Esophagus squamous epithelium (tissue), 5 donors: ENCODE data around the gene PPP3CA. TPM values are rescaled to one million over a fixed set of nuclear protein-coding genes. Genes with fewer than 3 reads are reported as not detected.
A peak's percentile ranks its signal among the peaks of the same experiment; 100 is the strongest.

Source experiments
- DNase-seq: peaks from one replicate; lab custom pipeline; 2025; lab: John Stamatoyannopoulos, UW
- H3K27ac ChIP-seq, 4 donors: fragments of 200-600 bp; sonication (generic); one replicate each; pipeline ENCODE4 v1.5.1; 2016 to 2019; ENCODE audit warnings: mild to moderate bottlenecking in 1 of 4
- H3K27me3 ChIP-seq, 4 donors: fragments of 200-600 bp; sonication (generic); 1 replicate in 3 of 4; 2 replicates in 1 of 4; pipeline versions ENCODE4 v1.5.1 to v1.6.0; 2017 to 2021; ENCODE audit warnings: antibody characterized with exemption in 1 of 4
- H3K36me3 ChIP-seq, 3 donors: fragments of 200-600 bp; sonication (generic); one replicate each; pipeline ENCODE4 v1.5.1; 2016 to 2019
- H3K4me1 ChIP-seq, 3 donors: fragments of 200-600 bp; sonication (generic); one replicate each; pipeline ENCODE4 v1.5.1; 2017 to 2019
- H3K4me3 ChIP-seq, 4 donors: fragments of 200-600 bp; sonication (generic); 1 replicate in 3 of 4; 2 replicates in 1 of 4; pipeline ENCODE4 v1.5.1; 2016 to 2019; ENCODE audit warnings: mild to moderate bottlenecking in 2 of 4, moderate library complexity in 1 of 4
- H3K9me3 ChIP-seq, 3 donors: fragments of 200-600 bp; sonication (generic); one replicate each; pipeline ENCODE4 v1.5.1; 2016 to 2019
- POLR2A ChIP-seq, 4 donors: fragments of 450-650 bp; IDR thresholded peaks; one replicate each; pipeline ENCODE4 v1.6.1; 2017; ENCODE audit warnings: antibody characterized with exemption in 4 of 4, mild to moderate bottlenecking in 4 of 4, moderate library complexity in 3 of 4
- WGBS, 2 donors: methylation state at CpG; one replicate each; pipeline ENCODE4 v1.1.5; 2018; 5-methylcytosine and 5-hydroxymethylcytosine counted together
- intact Hi-C: fragments of 100-400 bp; cut with DNase I; formaldehyde crosslinking; loops from one replicate; pipeline ENCODE4 v1.15.0; 2022
- total RNA-seq, 4 donors: library from RNA; depleted of rRNA; stranded (reverse); fragments of >200 nt; gene quantifications; one replicate each; pipeline ENCODE4 v1.1.0, GENCODE V29; 2016
- TF ChIP-seq, protein P1 (sequence below), 6 experiments: fragments of 450-650 bp in 4 of 6; fragments of 200-600 bp in 2 of 6; sonication (generic) in 2 of 6; IDR thresholded peaks; one replicate each; pipeline ENCODE4 v1.5.1; 2016 to 2019; ENCODE audit warnings: antibody characterized with exemption in 6 of 6, mild to moderate bottlenecking in 4 of 6, moderate library complexity in 4 of 6
- donor health status: DM: yes; HTN: yes; CAD: no.

Gene PPP3CA
- total RNA-seq, 4 donors from 2014 or later, result 13.3 to 25.7 (median 17.5) TPM

GRCh38 chr4:101357751-101358150 is 10.4 kb upstream of the PPP3CA start:
- intact Hi-C loops, result no loop called here
- no peak overlapping the region for H3K4me3 ChIP-seq
- no peaks in the 10 kb centered on the region for H3K36me3 ChIP-seq
- no peaks in the 10 kb centered on the region for H3K27me3 ChIP-seq
- peaks cover 0 to 20% (median 13%) of the 10 kb centered on the region in 3 donors for H3K4me1 ChIP-seq
- DNase-seq, result no peak
- 53 to 73% methylated on average over 3 of the region's 3 CpGs for WGBS, 2 donors
- TF ChIP-seq, protein P1, sequence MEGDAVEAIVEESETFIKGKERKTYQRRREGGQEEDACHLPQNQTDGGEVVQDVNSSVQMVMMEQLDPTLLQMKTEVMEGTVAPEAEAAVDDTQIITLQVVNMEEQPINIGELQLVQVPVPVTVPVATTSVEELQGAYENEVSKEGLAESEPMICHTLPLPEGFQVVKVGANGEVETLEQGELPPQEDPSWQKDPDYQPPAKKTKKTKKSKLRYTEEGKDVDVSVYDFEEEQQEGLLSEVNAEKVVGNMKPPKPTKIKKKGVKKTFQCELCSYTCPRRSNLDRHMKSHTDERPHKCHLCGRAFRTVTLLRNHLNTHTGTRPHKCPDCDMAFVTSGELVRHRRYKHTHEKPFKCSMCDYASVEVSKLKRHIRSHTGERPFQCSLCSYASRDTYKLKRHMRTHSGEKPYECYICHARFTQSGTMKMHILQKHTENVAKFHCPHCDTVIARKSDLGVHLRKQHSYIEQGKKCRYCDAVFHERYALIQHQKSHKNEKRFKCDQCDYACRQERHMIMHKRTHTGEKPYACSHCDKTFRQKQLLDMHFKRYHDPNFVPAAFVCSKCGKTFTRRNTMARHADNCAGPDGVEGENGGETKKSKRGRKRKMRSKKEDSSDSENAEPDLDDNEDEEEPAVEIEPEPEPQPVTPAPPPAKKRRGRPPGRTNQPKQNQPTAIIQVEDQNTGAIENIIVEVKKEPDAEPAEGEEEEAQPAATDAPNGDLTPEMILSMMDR (IDR thresholded peaks at IDR 0.05), result no peak
- no peak for TF ChIP-seq POLR2A (IDR thresholded peaks at IDR 0.05)
- H3K27ac ChIP-seq, result no peak overlapping the region
- H3K9me3 ChIP-seq, result no peaks in the 10 kb centered on the region

DNA sequence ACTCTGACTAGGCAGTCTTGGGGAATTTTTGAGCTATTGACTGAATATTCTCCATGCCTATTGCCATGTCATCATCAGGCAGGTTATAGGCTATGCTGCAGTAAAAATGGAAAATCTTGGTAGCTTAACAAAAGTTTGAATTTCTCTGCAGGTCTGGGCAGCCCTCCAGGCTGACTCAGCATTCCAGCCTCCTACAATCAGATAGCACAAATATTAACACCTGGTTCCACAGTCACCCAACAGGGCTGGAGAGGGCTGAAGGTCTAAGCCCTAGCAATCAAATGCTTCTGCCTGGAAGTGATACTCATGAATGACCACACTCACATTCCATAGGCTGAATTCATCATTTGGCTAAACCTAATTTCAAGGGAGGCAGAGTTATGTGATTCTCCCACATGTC is 9.6 kb upstream of the PPP3CA start:
- intact Hi-C loops, result no loop called here
- DNase-seq, result no peak
- TF ChIP-seq, protein P1 (IDR thresholded peaks at IDR 0.05), result no peak
- TF ChIP-seq POLR2A (IDR thresholded peaks at IDR 0.05), result no peak

GRCh38 chr4:101355767-101356702 is 8.7 kb upstream of the PPP3CA start:
- Histone ChIP-seq H3K36me3 (no peaks in the 10 kb centered on the region), H3K9me3 (no peaks in the 10 kb centered on the region), H3K27ac (peak overlapping the region in 2 of 4 donors; percentile 9 to 30), H3K4me1 (peaks cover 0 to 20% (median 13%) of the 10 kb centered on the region in 3 donors), H3K27me3 (no peaks in the 10 kb centered on the region), H3K4me3 (no peak overlapping the region)
- no peak for DNase-seq
- TF ChIP-seq, protein P1 (IDR thresholded peaks at IDR 0.05), result no peak
- TF ChIP-seq POLR2A (IDR thresholded peaks at IDR 0.05), result no peak
- 41 to 42% methylated on average over 8 of the region's 8 CpGs for WGBS, 2 donors
- intact Hi-C loops, result no loop called here

More for the DNA sequence above, 9.6 kb upstream of the PPP3CA start:
- no peaks in the 10 kb centered on the region for H3K9me3 ChIP-seq
- H3K36me3 ChIP-seq, result no peaks in the 10 kb centered on the region
- peak overlapping the region in 1 of 4 donors; percentile 30 for H3K27ac ChIP-seq
- no peak overlapping the region for H3K4me3 ChIP-seq
- no peaks in the 10 kb centered on the region for H3K27me3 ChIP-seq
- peaks cover 0 to 20% (median 13%) of the 10 kb centered on the region in 3 donors for H3K4me1 ChIP-seq

GRCh38 chr4:101355246-101355645 is 7.9 kb upstream of the PPP3CA start:
- no peaks in the 10 kb centered on the region for H3K27me3 ChIP-seq
- TF ChIP-seq, protein P1 (IDR thresholded peaks at IDR 0.05), result no peak
- no peak for TF ChIP-seq POLR2A (IDR thresholded peaks at IDR 0.05)
- no peaks in the 10 kb centered on the region for H3K9me3 ChIP-seq
- 83 to 91% methylated on average over 3 of the region's 3 CpGs for WGBS, 2 donors
- no peak overlapping the region for H3K27ac ChIP-seq
- no peak for DNase-seq
- intact Hi-C loops, result no loop called here
- H3K4me3 ChIP-seq, result no peak overlapping the region
- H3K4me1 ChIP-seq, result peaks cover 0 to 20% (median 16%) of the 10 kb centered on the region in 3 donors
- no peaks in the 10 kb centered on the region for H3K36me3 ChIP-seq

- Histone ChIP-seq H3K9me3 (no peaks in the 10 kb centered on the region), H3K36me3 (no peaks in the 10 kb centered on the region), H3K27ac (peak overlapping the region in 2 of 4 donors; percentile 59 to 98), H3K27me3 (no peaks in the 10 kb centered on the region), H3K4me1 (peaks cover 13 to 36% (median 19%) of the 10 kb centered on the region in 3 donors), H3K4me3 (no peak overlapping the region)
- TF ChIP-seq, protein P1 (IDR thresholded peaks at IDR 0.05), result no peak
- TF ChIP-seq POLR2A (IDR thresholded peaks at IDR 0.05), result no peak
- intact Hi-C loops, result loop anchor here (10.0 kb wide), 1 partner anchor 165 kb away; no protein-coding TSS in a partner anchor
- 42 to 53% methylated on average over 2 of the region's 2 CpGs for WGBS, 2 donors
- no peak for DNase-seq
Measured at GRCh38 chr4:101349801-101350064, 2.4 kb upstream of the PPP3CA start.
